VCaP (cell line): ENCODE data around the gene C20orf204.

Source experiments
- H3K27ac ChIP-seq: fragments of 450-650 bp; 2 replicates; pipeline ENCODE4 v1.5.1; 2017
- TF ChIP-seq, protein P1 (sequence below): fragments of 450-650 bp; conservative IDR thresholded peaks from 2 replicates; pipeline ENCODE4 v1.5.1; 2017; ENCODE audit warnings: mild to moderate bottlenecking, moderate library complexity

Gene C20orf204

GRCh38 chr20:64051561-64052325 lies 15.8 kb downstream of the C20orf204 start:
- no peak overlapping the region for H3K27ac ChIP-seq
- TF ChIP-seq, protein P1, sequence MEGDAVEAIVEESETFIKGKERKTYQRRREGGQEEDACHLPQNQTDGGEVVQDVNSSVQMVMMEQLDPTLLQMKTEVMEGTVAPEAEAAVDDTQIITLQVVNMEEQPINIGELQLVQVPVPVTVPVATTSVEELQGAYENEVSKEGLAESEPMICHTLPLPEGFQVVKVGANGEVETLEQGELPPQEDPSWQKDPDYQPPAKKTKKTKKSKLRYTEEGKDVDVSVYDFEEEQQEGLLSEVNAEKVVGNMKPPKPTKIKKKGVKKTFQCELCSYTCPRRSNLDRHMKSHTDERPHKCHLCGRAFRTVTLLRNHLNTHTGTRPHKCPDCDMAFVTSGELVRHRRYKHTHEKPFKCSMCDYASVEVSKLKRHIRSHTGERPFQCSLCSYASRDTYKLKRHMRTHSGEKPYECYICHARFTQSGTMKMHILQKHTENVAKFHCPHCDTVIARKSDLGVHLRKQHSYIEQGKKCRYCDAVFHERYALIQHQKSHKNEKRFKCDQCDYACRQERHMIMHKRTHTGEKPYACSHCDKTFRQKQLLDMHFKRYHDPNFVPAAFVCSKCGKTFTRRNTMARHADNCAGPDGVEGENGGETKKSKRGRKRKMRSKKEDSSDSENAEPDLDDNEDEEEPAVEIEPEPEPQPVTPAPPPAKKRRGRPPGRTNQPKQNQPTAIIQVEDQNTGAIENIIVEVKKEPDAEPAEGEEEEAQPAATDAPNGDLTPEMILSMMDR = no peak

DNA sequence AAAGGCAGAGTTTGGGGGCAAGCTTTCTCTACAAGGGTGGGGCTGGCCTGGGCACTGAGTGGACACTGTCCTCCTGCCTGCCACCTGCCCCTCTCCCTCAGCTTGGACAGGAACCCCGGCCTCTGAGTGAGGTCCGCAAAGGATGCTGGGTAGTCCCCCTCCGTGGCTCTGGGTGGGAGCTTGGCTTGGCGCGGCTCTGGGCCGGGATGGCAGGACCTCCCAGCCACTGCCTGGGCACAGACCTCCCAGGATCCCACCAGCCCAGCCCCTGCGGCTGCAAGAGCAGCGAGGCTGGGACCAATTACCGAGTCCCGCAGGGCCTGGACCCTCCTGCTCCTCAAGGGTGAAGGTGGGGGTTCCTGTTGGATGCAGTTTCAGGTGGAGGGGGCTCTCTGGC lies 16.3 kb downstream of the C20orf204 start:
- no peak overlapping the region for H3K27ac ChIP-seq
- TF ChIP-seq, protein P1 = no peak

- no peak overlapping the region for H3K27ac ChIP-seq
- TF ChIP-seq, protein P1 = no peak
Observed at GRCh38 chr20:64052987-64053840, 17.2 kb downstream of the C20orf204 start.

DNA sequence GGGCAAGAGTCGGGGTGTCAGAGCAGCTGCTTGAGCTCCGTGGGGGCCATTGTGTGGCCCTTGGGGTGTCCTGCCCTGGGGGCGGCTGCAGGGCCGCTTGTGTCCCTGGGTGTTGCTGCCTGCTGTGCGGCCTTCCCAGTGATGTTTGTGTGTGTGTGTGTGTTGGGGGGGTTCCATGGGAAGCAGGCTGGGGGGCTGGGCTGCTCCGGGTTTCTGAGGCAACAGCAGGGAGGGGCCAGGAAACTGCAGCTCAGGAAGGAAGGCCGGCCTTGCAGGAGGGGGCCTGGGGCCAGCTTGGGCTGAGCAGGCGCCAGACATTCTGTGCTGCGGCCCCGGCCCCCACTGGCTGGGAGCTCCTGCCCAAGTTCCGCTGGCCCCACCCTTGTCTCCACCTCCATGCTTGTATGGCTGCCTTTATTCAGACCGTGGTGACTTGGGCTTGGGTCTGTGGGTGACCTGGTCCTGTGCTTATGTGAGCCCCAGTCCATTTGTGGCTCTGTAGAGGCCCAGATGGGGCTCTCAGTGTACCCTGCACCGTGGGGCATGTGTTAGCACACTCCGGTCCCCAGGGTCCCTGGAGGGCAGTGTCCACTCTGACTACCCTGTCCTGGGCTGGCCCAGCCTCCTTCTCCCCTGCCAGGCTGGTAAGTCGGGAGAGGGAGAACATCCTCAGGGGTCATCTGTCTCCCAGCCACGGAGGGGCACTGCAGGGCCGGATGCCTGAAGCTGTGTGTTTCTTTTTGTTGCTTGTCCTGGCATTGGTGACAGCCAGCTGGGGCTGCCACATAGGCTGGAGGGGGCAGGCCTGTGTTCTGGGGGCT lies 18.1 kb downstream of the C20orf204 start:
- TF ChIP-seq, protein P1 = peak; percentile 37; the same call in 1 of the 2 replicates
- no peak overlapping the region for H3K27ac ChIP-seq

GRCh38 chr20:64055396-64055892 lies 19.5 kb downstream of the C20orf204 start:
- no peak overlapping the region for H3K27ac ChIP-seq
- TF ChIP-seq, protein P1 = no peak

GRCh38 chr20:64055893-64056638 lies 20.1 kb downstream of the C20orf204 start:
- H3K27ac ChIP-seq = no peak overlapping the region
- TF ChIP-seq, protein P1 = no peak
